ENCODE results near the gene TRIAP1.

DNA sequence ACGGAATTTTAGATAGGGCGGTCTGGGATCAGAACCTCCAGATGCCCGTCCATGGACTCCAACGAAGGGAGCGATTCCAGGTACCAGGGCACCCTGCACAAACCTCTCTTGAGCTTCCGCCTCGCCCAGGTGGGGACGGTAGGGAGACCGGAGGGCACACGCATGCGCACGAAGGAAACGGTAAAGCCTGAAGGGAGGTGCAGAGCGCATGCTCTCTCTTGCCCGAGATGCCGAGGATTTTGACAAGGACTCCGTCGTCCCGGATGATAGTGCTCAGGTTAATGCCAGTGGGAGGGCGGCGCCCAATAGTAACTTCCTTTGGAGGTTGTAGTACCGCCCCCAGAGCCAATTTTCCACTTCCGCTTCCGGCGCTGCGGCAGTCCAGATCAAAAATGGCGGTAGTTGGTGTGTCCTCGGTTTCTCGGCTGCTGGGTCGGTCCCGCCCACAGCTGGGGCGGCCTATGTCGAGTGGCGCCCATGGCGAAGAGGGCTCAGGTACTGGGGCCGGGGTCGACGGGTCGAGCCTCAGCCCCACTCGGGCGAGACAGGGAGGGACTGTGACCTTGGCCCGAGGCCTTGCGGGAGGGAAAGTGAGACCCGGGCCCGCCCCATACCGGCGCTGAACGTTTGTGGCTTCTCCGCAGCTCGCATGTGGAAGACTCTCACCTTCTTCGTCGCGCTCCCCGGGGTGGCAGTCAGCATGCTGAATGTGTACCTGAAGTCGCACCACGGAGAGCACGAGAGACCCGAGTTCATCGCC is 8.3 kb downstream of the TRIAP1 start, which contains the start of gene COX6A1:
- TF ChIP-seq, protein P1, sequence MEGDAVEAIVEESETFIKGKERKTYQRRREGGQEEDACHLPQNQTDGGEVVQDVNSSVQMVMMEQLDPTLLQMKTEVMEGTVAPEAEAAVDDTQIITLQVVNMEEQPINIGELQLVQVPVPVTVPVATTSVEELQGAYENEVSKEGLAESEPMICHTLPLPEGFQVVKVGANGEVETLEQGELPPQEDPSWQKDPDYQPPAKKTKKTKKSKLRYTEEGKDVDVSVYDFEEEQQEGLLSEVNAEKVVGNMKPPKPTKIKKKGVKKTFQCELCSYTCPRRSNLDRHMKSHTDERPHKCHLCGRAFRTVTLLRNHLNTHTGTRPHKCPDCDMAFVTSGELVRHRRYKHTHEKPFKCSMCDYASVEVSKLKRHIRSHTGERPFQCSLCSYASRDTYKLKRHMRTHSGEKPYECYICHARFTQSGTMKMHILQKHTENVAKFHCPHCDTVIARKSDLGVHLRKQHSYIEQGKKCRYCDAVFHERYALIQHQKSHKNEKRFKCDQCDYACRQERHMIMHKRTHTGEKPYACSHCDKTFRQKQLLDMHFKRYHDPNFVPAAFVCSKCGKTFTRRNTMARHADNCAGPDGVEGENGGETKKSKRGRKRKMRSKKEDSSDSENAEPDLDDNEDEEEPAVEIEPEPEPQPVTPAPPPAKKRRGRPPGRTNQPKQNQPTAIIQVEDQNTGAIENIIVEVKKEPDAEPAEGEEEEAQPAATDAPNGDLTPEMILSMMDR (IDR thresholded peaks at IDR 0.05 in 4 of 5, conservative IDR thresholded peaks at IDR 0.05 in 1 of 5), result peak in 1 of 5 experiments; percentile 20
- peak; percentile 61 to 72 for TF ChIP-seq POLR2A (IDR thresholded peaks at IDR 0.05)
